Astrocyte (in vitro differentiated cells and primary cell): ENCODE results near the gene ANKRD36.
"Not testable (repeated sequence)": the region's sequence is repeated elsewhere in the genome, so short reads cannot be mapped to it uniquely, and the experiment has no call there.

ENCODE experiments used
- EZH2 ChIP-seq: IDR thresholded peaks from 2 replicates; pipeline ENCODE4 v1.6.1; 2012; ENCODE audit warnings: mild to moderate bottlenecking, low read length, inconsistent platforms; ENCODE audit not compliant: insufficient read depth
- TF ChIP-seq, protein P1 (sequence below): IDR thresholded peaks from 2 replicates; pipeline ENCODE4 v1.5.1; 2011; ENCODE audit warnings: low read depth, mild to moderate bottlenecking, inconsistent platforms, low read length, moderate library complexity; ENCODE audit not compliant: insufficient read depth

DNA sequence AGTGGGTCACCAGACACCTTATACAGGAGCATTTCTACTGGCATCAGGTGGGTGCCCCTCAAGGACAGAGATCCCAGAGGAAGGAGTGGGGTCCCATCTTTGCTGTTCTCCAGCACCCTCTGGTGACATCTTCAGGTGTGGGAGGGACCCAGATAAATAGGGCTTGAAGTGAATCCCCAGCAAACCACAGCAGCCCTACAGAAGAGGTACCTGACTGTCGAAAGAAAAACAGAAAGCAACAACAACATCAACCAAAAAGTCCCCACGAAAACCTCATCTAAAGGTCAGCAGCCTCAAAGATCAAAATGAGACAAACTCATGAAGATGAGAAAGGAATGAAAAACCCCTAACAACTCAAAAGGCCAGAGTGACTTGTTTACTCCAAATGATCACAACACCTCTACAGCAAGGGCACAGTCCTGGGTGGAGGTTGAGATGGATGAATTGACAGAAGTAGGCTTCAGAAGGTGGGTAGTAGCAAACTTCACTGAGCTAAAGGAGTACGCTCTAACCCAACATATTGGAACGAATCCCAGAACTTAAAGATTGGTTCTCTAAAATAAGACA lies 163.4 kb downstream of the ANKRD36 start:
- TF ChIP-seq, protein P1, sequence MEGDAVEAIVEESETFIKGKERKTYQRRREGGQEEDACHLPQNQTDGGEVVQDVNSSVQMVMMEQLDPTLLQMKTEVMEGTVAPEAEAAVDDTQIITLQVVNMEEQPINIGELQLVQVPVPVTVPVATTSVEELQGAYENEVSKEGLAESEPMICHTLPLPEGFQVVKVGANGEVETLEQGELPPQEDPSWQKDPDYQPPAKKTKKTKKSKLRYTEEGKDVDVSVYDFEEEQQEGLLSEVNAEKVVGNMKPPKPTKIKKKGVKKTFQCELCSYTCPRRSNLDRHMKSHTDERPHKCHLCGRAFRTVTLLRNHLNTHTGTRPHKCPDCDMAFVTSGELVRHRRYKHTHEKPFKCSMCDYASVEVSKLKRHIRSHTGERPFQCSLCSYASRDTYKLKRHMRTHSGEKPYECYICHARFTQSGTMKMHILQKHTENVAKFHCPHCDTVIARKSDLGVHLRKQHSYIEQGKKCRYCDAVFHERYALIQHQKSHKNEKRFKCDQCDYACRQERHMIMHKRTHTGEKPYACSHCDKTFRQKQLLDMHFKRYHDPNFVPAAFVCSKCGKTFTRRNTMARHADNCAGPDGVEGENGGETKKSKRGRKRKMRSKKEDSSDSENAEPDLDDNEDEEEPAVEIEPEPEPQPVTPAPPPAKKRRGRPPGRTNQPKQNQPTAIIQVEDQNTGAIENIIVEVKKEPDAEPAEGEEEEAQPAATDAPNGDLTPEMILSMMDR: not testable (repeated sequence)
- not testable (repeated sequence) for TF ChIP-seq EZH2
